Stimulated activated CD4-positive, alpha-beta T cell treated with anti-CD3 and anti-CD28 coated beads, Interleukin-12 subunit alpha, Interleukin-12 subunit beta, amount 100 ng/mL, for 4 hours (primary cell): Measurements from ENCODE around the gene SOCS4.
"Not testable (repeated sequence)": the region's sequence is repeated elsewhere in the genome, so short reads cannot be mapped to it uniquely, and the experiment has no call there.

ENCODE experiments used
- DNase-seq: peaks from one replicate; pipeline ENCODE4 v3.0.0-alpha.2; 2020

Gene SOCS4, protein sequence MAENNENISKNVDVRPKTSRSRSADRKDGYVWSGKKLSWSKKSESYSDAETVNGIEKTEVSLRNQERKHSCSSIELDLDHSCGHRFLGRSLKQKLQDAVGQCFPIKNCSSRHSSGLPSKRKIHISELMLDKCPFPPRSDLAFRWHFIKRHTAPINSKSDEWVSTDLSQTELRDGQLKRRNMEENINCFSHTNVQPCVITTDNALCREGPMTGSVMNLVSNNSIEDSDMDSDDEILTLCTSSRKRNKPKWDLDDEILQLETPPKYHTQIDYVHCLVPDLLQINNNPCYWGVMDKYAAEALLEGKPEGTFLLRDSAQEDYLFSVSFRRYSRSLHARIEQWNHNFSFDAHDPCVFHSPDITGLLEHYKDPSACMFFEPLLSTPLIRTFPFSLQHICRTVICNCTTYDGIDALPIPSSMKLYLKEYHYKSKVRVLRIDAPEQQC

GRCh38 chr14:55026793-55027561 is at the start of gene SOCS4, which contains the start of gene WDHD1:
TSS of gene SOCS4 (plus strand) at chr14:55027236. CDS start at chr14:55043042, 15,806 bp downstream.
TSS of gene WDHD1 (minus strand) at chr14:55027099. CDS start at chr14:55026787, 312 bp downstream.
- DNase-seq, result peak; percentile 98

DNA sequence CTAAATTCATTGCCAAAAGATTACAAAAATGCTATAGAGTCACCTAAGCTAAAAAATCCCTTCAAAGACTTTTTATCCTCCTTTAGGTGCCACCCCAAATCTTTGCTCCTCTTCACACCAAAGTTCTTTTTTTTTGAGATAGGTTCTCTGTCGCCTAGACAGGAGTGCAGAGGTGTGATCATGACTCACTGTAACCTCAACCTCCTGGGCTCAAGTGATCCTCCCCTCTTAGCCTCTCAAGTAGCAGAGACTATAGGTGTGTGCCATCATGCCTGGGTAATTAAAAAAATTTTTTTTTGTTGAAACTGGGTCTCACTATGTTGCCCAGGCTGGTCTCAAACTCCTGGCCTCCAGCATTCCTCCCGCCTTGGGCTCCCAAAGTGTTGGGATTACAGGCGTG is 48.0 kb upstream of the SOCS4 start:
- DNase-seq, result no peak

DNA sequence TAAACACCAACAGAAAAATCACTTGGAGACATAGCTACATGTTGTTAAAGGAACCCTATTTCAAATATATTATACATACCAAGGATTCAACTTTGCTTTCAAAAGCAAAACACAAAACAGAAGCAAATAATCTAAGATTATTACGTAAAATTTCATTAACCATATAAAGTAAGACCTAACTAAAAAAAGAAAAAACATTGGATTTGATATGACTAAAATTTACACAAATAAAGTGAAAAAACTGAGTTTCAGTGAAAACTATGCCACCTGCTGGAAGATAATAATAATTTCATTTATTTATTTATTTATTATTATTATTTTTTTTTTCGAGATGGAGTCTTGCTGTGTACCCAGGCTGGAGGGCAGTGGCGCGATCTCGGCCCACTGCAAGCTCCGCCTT is 45.3 kb upstream of the SOCS4 start:
- no peak for DNase-seq

GRCh38 chr14:54985156-54985555 is 41.9 kb upstream of the SOCS4 start:
- no peak for DNase-seq

- DNase-seq, result no peak
Measured at GRCh38 chr14:55000381-55000780, 26.7 kb upstream of the SOCS4 start.

GRCh38 chr14:55005071-55005470 is 22.0 kb upstream of the SOCS4 start:
- DNase-seq, result no peak

DNA sequence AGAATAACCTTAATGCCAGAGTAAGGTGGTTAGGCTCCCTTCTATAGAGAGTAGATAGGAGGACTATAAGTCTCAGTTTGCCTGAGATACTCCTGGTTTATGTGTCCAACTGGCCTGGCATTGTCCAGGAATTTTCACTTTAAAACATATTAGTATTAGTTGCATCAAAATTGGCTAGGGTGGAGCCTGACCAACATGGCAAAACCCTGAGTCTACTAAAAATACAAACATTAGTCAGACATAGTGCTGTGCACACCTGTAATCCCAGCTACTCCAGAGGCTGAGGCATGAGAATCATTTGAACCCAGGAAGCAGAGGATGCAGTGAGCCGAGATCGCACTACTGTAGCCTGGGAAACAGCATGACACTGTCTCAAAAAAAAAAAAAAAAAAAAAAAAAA is 12.0 kb upstream of the SOCS4 start:
- no peak for DNase-seq

GRCh38 chr14:55019968-55020554 is 7.0 kb upstream of the SOCS4 start:
- DNase-seq, result no peak

- DNase-seq, result not testable (repeated sequence)
Measured at GRCh38 chr14:55024365-55024764, 2.7 kb upstream of the SOCS4 start.

DNA sequence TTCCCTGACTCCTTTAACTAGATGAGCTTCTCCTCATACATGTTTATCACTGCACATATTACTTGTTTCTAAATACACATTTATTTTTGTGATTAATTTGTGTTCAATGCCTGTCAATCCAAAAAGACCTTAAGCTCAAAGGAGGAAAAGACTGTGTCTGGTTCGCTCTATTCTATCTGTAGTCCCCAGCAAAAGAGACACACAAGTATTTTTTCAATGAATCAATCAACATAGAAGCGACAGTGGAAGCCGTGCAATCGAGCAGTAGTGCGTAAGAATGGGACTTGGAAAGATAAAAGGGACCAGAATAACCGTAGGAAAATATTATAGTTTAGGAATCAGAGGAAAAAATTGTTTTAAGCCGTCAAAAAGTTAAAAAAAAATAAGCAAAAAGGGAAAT is 1.1 kb upstream of the SOCS4 start:
- DNase-seq, result no peak

- no peak for DNase-seq
Measured at GRCh38 chr14:55026441-55026792, 619 bp upstream of the SOCS4 start.

DNA sequence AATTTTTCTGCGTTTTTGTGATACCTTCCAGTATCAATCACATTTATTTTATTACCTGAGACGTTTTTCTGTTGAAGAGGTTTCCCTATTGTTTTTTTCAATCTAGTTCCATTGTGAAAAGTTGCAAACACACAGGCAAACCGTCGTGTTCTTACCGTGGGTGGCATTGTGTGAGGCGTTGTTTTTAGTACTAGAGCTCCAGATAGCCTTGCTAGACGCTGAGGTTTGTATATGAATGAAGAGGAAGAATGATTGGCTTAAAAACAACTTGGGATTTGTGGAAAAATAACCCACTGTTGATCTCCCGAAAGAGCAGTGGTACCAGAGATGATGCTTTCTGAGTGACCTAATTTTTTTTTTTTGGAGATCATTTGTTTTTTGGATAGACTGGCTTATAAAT is 1.0 kb downstream of the SOCS4 start:
- DNase-seq, result no peak

DNA sequence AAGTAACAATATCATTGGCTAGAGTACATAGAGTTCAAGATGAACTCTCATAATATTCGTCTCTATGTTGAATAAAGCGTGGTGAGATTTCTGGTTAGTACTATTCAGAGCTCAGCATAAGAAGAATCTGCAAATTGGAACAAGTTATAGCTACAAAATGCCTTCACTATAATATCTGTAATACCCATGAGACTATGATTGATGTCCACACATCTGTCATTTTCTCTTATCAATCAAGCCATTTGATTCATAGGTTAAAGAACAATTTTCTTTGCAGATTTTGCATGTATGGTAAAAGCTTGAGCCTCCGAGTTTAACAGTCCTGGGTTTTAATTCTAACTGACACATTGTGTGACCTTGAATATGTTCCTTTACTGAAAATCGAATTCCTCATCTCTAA is 1.4 kb downstream of the SOCS4 start:
- DNase-seq, result no peak

- DNase-seq, result no peak
Measured at GRCh38 chr14:55031190-55031589, 4.2 kb downstream of the SOCS4 start.

GRCh38 chr14:55037995-55038394 is 11.0 kb downstream of the SOCS4 start:
- DNase-seq, result not testable (repeated sequence)

GRCh38 chr14:55038708-55039107 is 11.7 kb downstream of the SOCS4 start:
- no peak for DNase-seq

GRCh38 chr14:55043528-55043927 is 16.5 kb downstream of the SOCS4 start:
- no peak for DNase-seq

- DNase-seq, result no peak
Measured at GRCh38 chr14:55045087-55045486, 18.1 kb downstream of the SOCS4 start.

DNA sequence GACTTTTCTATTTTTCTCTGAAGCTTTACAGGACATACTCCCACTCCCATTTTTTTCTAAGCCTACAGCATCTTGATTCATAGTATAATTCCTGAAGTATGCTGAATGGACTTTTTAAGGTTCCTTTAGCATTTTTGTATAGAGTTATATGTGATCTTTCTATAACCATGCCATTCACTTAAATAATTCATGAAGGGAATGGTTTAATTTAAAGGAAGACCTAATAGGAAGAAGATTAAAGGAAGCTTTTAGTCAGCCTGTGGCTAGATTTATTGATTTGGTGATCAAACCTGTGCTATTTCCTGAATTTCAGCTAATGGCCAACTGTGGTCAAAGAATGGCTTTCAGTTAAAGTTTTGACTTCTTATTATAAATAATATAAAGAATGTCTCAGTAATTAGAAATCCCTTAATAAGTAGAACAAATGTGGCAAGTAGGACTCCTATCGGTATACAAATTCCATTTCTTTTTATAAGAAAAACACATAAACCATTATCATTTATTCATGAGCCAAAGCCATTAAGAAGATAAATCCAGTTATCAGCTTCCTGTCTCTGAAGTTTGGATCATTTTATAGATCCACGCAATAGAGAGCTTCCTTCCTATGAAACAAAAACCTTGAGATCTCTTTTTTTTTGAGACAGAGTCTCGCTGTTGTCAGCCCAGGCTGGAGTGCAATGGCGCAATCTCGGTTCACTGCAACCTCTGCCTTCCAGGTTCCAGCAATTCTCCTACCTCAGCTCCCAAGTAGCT is 20.4 kb downstream of the SOCS4 start:
- DNase-seq, result no peak

DNA sequence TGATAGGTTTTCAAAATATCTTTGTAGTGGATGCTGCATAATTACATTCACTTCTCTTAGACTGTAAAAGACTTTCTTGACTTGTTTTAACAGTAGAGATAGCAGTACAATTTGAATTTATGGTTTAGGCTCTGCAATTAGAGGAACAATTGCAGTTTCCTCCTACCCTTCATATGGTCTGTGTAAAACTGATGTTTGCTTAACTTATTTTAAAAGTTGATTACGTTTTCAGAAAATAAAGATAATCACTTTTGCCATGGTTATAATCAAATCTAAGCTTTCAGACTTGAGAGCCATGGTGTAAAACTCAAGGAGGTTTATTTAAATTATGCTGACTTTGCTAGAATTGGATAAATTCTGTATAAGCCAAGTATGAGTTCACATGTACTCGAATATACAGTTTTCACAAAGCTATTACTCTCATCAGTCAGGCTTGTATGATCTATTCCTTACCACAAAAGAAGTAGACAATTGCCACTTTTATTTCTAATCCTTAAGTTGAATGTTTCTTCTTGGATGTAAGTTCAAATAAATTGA is 21.9 kb downstream of the SOCS4 start:
- no peak for DNase-seq

GRCh38 chr14:55051165-55051422 is 24.1 kb downstream of the SOCS4 start:
- DNase-seq, result no peak

DNA sequence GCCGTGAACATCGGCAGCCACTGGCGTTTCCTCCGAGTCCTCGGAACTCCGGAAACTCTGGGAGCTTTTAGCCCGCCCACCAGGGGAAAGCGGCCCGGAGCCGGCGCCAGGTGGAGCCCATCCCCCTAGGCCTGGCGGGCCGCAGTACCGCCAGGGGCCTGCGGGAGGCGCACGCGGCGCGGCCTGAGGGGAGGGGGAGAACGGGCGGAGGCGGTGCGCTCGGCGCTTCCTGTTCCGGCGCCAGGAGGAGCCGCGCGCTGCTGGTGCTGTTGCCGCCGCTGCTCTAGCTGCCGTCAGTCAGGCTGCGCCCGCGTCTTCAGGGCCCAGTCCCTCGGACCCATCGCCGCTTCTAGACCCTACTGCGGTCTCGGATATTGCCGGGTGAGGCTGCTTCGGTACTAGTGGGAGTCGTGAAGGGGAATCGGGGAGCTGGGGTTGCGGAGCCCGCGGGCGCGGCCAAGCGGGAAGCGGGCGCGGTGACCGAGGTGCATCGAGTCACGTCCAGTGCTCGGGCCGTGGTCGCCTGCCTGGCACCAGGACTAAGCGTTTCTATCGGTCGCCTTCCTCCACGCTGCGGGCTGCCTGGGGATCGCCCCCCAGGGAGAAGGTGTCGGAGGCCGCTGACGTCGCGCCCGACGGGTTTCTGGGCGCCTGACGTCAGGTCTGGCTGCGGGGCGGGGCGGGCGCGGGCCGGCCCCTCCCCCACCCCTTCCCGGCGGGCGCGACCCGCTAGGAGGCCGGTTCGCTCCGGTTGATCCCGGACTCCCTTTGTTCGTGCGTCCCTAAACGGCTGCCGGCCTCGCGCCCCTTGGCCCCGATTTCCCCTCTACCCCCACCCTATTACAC is 24.6 kb downstream of the SOCS4 start, which contains the start of gene MAPK1IP1L:
Gene MAPK1IP1L (plus strand): TSS at position 225 of the 846 bp plus-strand sequence. CDS start 10,037 bp downstream, outside the sequence.
- peak; percentile 86 for DNase-seq
